Smooth muscle cell (in vitro differentiated cells): ENCODE data around the gene SRSF4. TPM values are rescaled to one million over a fixed set of nuclear protein-coding genes. Genes with fewer than 3 reads are reported as not detected.

ENCODE experiments used
- DNase-seq: peaks from one replicate; lab custom pipeline; 2025; ENCODE audit not compliant: unreplicated experiment; lab: John Stamatoyannopoulos, UW
- H2AFZ ChIP-seq: fragments of 200-600 bp; sonication (generic); 2 replicates; pipeline ENCODE4 v1.6.0; 2016; ENCODE audit warnings: antibody characterized with exemption, low read depth, mild to moderate bottlenecking
- H3F3A ChIP-seq: fragments of 200-600 bp; sonication (generic); 2 replicates; pipeline ENCODE4 v1.6.0; 2017; ENCODE audit warnings: antibody characterized with exemption, low read depth
- H3K27ac ChIP-seq: fragments of 200-600 bp; sonication (generic); 2 replicates; pipeline ENCODE4 v1.5.1; 2016; ENCODE audit warnings: low read depth, mild to moderate bottlenecking
- H3K27me3 ChIP-seq: fragments of 200-600 bp; sonication (generic); 2 replicates; pipeline ENCODE4 v1.6.1; 2016; ENCODE audit warnings: low read depth, mild to moderate bottlenecking
- H3K36me3 ChIP-seq: fragments of 200-600 bp; sonication (generic); 2 replicates; pipeline ENCODE4 v1.5.1; 2016; ENCODE audit warnings: low read depth
- H3K4me1 ChIP-seq: fragments of 200-600 bp; sonication (generic); 2 replicates; pipeline ENCODE4 v1.5.1; 2016; ENCODE audit warnings: low read depth
- H3K4me2 ChIP-seq: fragments of 200-600 bp; sonication (generic); 2 replicates; pipeline ENCODE4 v1.6.0; 2016; ENCODE audit warnings: mild to moderate bottlenecking
- H3K4me3 ChIP-seq: fragments of 200-600 bp; sonication (generic); 2 replicates; pipeline ENCODE4 v1.5.1; 2016; ENCODE audit warnings: mild to moderate bottlenecking
- H3K79me2 ChIP-seq: fragments of 200-600 bp; sonication (generic); 2 replicates; pipeline ENCODE4 v1.6.0; 2016; ENCODE audit warnings: low read depth, mild to moderate bottlenecking
- H3K9ac ChIP-seq: fragments of 200-600 bp; sonication (generic); 2 replicates; pipeline ENCODE4 v1.6.0; 2016; ENCODE audit warnings: low read depth
- H3K9me3 ChIP-seq: fragments of 200-600 bp; sonication (generic); replicated peaks from 2 replicates; pipeline ENCODE4 v1.5.1; 2016; ENCODE audit warnings: low read depth
- H4K20me1 ChIP-seq: fragments of 200-600 bp; sonication (generic); 2 replicates; pipeline ENCODE4 v1.6.0; 2016; ENCODE audit warnings: low read depth
- WGBS: methylation state at CpG from one replicate; pipeline ENCODE4 v1.1.7; 2016; ENCODE audit warnings: low lambda C conversion rate; 5-methylcytosine and 5-hydroxymethylcytosine counted together
- polyA plus RNA-seq: library from polyadenylated mRNA; unstranded; fragments of >200 nt; fragmentation: Nextera tagmentation; extraction: Ambion mirVana; gene quantifications from 2 replicates; pipeline ENCODE4 v1.2.1, GENCODE V29; 2016
- small RNA-seq: library from RNA; depleted of rRNA; stranded (forward); fragments of <200 nt; gene quantifications from one replicate; pipeline ENCODE3, GENCODE V24; 2014
- total RNA-seq: library from RNA; depleted of rRNA; stranded (reverse); fragments of >200 nt; gene quantifications from 2 replicates; pipeline ENCODE4 v1.2.3, GENCODE V29; 2014
- TF ChIP-seq, protein P1 (sequence below): fragments of 200-600 bp; sonication (generic); IDR thresholded peaks from 2 replicates; pipeline ENCODE4 v1.5.1; 2017; ENCODE audit warnings: borderline replicate concordance, mild to moderate bottlenecking, antibody characterized with exemption; ENCODE audit not compliant: insufficient read depth, poor library complexity, severe bottlenecking

The SRSF4 gene
- total and polyA plus RNA-seq, 2 experiments from 2014 or later: 53.9 to 98.7 TPM

DNA sequence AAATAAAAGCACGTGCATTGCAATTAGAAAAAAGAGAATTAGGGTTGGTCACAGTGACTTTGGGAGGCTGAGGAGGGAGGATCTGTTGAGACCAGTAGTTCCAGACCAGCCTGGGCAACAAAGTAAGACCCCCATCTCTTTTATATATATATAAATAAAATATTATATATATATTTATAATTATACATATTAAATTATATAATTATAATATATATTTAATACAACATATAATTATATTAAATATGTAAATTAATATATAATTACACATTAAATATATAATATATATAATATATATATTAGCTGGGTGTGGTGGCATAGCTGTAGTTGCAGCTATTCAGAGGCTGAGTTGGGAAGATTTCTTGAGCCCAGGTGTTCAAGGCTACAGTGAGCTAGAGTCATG is 81.2 kb downstream of the SRSF4 start:
- Histone ChIP-seq H3K4me2 (no peak overlapping the region), H3F3A (no peaks in the 10 kb centered on the region), H3K9ac (no peak overlapping the region), H2AFZ (no peak overlapping the region), H3K27me3 (no peaks in the 10 kb centered on the region), H3K4me1 (no peaks in the 10 kb centered on the region), H3K4me3 (no peak overlapping the region), H3K36me3 (no peaks in the 10 kb centered on the region), H3K27ac (no peak overlapping the region), H4K20me1 (no peaks in the 10 kb centered on the region), H3K79me2 (no peaks in the 10 kb centered on the region), H3K9me3 (no peaks in the 10 kb centered on the region)
- DNase-seq: no peak
- TF ChIP-seq, protein P1, sequence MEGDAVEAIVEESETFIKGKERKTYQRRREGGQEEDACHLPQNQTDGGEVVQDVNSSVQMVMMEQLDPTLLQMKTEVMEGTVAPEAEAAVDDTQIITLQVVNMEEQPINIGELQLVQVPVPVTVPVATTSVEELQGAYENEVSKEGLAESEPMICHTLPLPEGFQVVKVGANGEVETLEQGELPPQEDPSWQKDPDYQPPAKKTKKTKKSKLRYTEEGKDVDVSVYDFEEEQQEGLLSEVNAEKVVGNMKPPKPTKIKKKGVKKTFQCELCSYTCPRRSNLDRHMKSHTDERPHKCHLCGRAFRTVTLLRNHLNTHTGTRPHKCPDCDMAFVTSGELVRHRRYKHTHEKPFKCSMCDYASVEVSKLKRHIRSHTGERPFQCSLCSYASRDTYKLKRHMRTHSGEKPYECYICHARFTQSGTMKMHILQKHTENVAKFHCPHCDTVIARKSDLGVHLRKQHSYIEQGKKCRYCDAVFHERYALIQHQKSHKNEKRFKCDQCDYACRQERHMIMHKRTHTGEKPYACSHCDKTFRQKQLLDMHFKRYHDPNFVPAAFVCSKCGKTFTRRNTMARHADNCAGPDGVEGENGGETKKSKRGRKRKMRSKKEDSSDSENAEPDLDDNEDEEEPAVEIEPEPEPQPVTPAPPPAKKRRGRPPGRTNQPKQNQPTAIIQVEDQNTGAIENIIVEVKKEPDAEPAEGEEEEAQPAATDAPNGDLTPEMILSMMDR: no peak
- 100% methylated on average over 1 of the region's 1 CpG for WGBS

DNA sequence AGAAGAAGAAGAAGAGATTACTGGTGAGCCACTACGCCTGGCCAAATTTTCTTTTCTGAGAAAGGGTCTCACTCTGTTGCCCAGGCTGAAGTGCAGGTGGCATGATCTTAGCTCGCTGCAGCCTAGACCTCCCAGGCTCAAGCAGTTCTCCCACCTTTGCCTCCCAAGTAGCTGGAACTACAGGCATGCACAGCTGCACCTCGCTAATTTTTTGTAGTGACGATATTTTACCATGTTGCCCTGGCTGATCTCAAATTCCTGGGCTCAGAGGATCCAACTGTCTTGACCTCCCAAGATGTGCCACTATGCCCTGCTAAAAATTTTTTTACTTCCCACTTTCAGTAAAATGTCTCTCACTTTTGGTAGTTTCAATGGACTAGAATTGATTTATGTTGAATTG is 82.4 kb downstream of the SRSF4 start:
- WGBS: 98% methylated on average over 4 of the region's 4 CpGs
- no peak for DNase-seq
- Histone ChIP-seq H3K27me3 (no peaks in the 10 kb centered on the region), H3K9me3 (no peaks in the 10 kb centered on the region), H3K4me3 (no peak overlapping the region), H3K79me2 (no peaks in the 10 kb centered on the region), H3F3A (no peaks in the 10 kb centered on the region), H2AFZ (no peak overlapping the region), H3K9ac (no peak overlapping the region), H4K20me1 (no peaks in the 10 kb centered on the region), H3K27ac (no peak overlapping the region), H3K36me3 (no peaks in the 10 kb centered on the region), H3K4me2 (no peak overlapping the region), H3K4me1 (no peaks in the 10 kb centered on the region)
- TF ChIP-seq, protein P1: no peak

Small RNA genes within 50 kb of the gene (small RNA-seq; reads per million reads assigned to genes)
- gene RF02271: not detected

Other genes with a start within 250 kb of the SRSF4 start
- gene TMEM200B, start 58.0 kb downstream of the SRSF4 start, total RNA-seq: 20.5 and 23.8 TPM in 2 replicates
- 32.3 and 33.2 TPM in 2 replicates for gene TMEM200B, start 58.0 kb downstream of the SRSF4 start, polyA plus RNA-seq
- gene MECR, start 49.0 kb upstream of the SRSF4 start, total RNA-seq: 11.6 and 17.7 TPM in 2 replicates
- 39.8 and 43.8 TPM in 2 replicates for gene MECR, start 49.0 kb upstream of the SRSF4 start, polyA plus RNA-seq
- 43.6 and 67.8 TPM in 2 replicates for gene PTPRU, start 54.6 kb upstream of the SRSF4 start, total RNA-seq
- gene PTPRU, start 54.6 kb upstream of the SRSF4 start, polyA plus RNA-seq: 39.8 and 41.1 TPM in 2 replicates